Glutamatergic neuron (in vitro differentiated cells): Measurements from ENCODE around the gene FIBIN. TPM values are rescaled to one million over a fixed set of nuclear protein-coding genes. Genes with fewer than 3 reads are reported as not detected.

ENCODE experiments used
- DNase-seq: peaks from one replicate; pipeline ENCODE4 v3.0.0; 2022
- H3K27ac Mint-ChIP-seq: one replicate; pipeline ENCODE4 v1.8.0; 2020; ENCODE audit warnings: mild to moderate bottlenecking, mixed read lengths, inconsistent platforms; ENCODE audit not compliant: unreplicated experiment
- H3K27me3 Mint-ChIP-seq: one replicate; pipeline ENCODE4 v1.8.0; 2020; ENCODE audit warnings: mild to moderate bottlenecking, moderate library complexity, mixed read lengths, inconsistent platforms; ENCODE audit not compliant: unreplicated experiment
- H3K36me3 Mint-ChIP-seq: one replicate; pipeline ENCODE4 v1.8.0; 2020; ENCODE audit warnings: mild to moderate bottlenecking, mixed read lengths, inconsistent platforms; ENCODE audit not compliant: unreplicated experiment
- H3K4me1 Mint-ChIP-seq: one replicate; pipeline ENCODE4 v1.8.0; 2020; ENCODE audit warnings: mild to moderate bottlenecking, low read depth, mixed read lengths, inconsistent platforms; ENCODE audit not compliant: unreplicated experiment
- H3K4me3 Mint-ChIP-seq: one replicate; pipeline ENCODE4 v1.8.0; 2020; ENCODE audit warnings: mild to moderate bottlenecking, mixed read lengths, inconsistent platforms; ENCODE audit not compliant: unreplicated experiment
- H3K9me3 Mint-ChIP-seq: one replicate; pipeline ENCODE4 v1.8.0; 2020; ENCODE audit warnings: mild to moderate bottlenecking, moderate library complexity, mixed read lengths, inconsistent platforms; ENCODE audit not compliant: unreplicated experiment
- CTCF ChIP-seq: fragments of 200-600 bp; sonication (generic); IDR thresholded peaks from one replicate; pipeline ENCODE4 v1.5.0; 2021; ENCODE audit not compliant: partially characterized antibody, unreplicated experiment
- total RNA-seq: library from RNA; stranded (reverse); fragmentation: NEBNext Ultra II Directional; extraction: Animal tissue kit (Norgen Biotek cat#: 25700); gene quantifications from one replicate; pipeline ENCODE4 v1.2.1, GENCODE V29; 2021; ENCODE audit not compliant: unreplicated experiment

Gene FIBIN
- total RNA-seq, 1 donor from 2014 or later: 0.22 TPM

GRCh38 chr11:27002431-27002830 is 8.5 kb downstream of the FIBIN start:
- H3K27me3 Mint-ChIP-seq: no peaks in the 10 kb centered on the region
- no peaks in the 10 kb centered on the region for H3K4me1 Mint-ChIP-seq
- no peak for DNase-seq
- TF ChIP-seq CTCF: no peak
- H3K27ac Mint-ChIP-seq: no peak overlapping the region
- H3K9me3 Mint-ChIP-seq: no peaks in the 10 kb centered on the region
- no peaks in the 10 kb centered on the region for H3K36me3 Mint-ChIP-seq
- H3K4me3 Mint-ChIP-seq: no peak overlapping the region

GRCh38 chr11:27002838-27003237 is 8.9 kb downstream of the FIBIN start:
- DNase-seq: no peak
- no peaks in the 10 kb centered on the region for H3K9me3 Mint-ChIP-seq
- H3K4me3 Mint-ChIP-seq: no peak overlapping the region
- no peak overlapping the region for H3K27ac Mint-ChIP-seq
- no peaks in the 10 kb centered on the region for H3K36me3 Mint-ChIP-seq
- H3K4me1 Mint-ChIP-seq: no peaks in the 10 kb centered on the region
- no peak for TF ChIP-seq CTCF
- no peaks in the 10 kb centered on the region for H3K27me3 Mint-ChIP-seq

- no peak overlapping the region for H3K4me3 Mint-ChIP-seq
- H3K4me1 Mint-ChIP-seq: no peaks in the 10 kb centered on the region
- TF ChIP-seq CTCF: no peak
- no peaks in the 10 kb centered on the region for H3K36me3 Mint-ChIP-seq
- no peaks in the 10 kb centered on the region for H3K9me3 Mint-ChIP-seq
- H3K27me3 Mint-ChIP-seq: no peaks in the 10 kb centered on the region
- no peak for DNase-seq
- H3K27ac Mint-ChIP-seq: no peak overlapping the region
Measured at GRCh38 chr11:27004103-27004502, 10.2 kb downstream of the FIBIN start.

- Mint-ChIP-seq H3K27ac (no peak overlapping the region), H3K36me3 (no peaks in the 10 kb centered on the region), H3K9me3 (no peaks in the 10 kb centered on the region), H3K4me3 (no peak overlapping the region), H3K4me1 (no peaks in the 10 kb centered on the region), H3K27me3 (no peaks in the 10 kb centered on the region)
- no peak for TF ChIP-seq CTCF
- no peak for DNase-seq
Measured at GRCh38 chr11:27008811-27009535, 15.1 kb downstream of the FIBIN start.

GRCh38 chr11:27011560-27012233 is 17.8 kb downstream of the FIBIN start:
- Mint-ChIP-seq H3K27me3 (no peaks in the 10 kb centered on the region), H3K9me3 (no peaks in the 10 kb centered on the region), H3K27ac (no peak overlapping the region), H3K4me3 (no peak overlapping the region), H3K4me1 (no peaks in the 10 kb centered on the region), H3K36me3 (no peaks in the 10 kb centered on the region)
- TF ChIP-seq CTCF: no peak
- no peak for DNase-seq
